Activated B cell treated with CpG ODN at 0.5 μM for 24 hours (primary cell): Measurements from ENCODE around the gene PIGW. TPM values are rescaled to one million over a fixed set of nuclear protein-coding genes. Genes with fewer than 3 reads are reported as not detected.

Experiments used
- ATAC-seq: fragments of 200-7000 bp; cut with Tn5 transposase; one replicate; pipeline ENCODE4 v1.10.0; 2021; ENCODE audit warnings: low read depth, mild to moderate bottlenecking, moderate library complexity
- CTCF ChIA-PET: fragments of 350-600 bp; sonication (Branson Sonifier 250); formaldehyde crosslinking; loops from one replicate; lab custom pipeline; 2021; ENCODE audit warnings: antibody characterized with exemption; lab: Charles Lee
- POLR2A ChIA-PET: fragments of 350-600 bp; sonication (Branson Sonifier 250); formaldehyde crosslinking; loops from one replicate; lab custom pipeline; 2021; ENCODE audit warnings: antibody characterized with exemption; lab: Charles Lee
- DNase-seq: peaks from one replicate; pipeline ENCODE4 v3.0.0; 2022
- H3K27ac Mint-ChIP-seq: one replicate; pipeline ENCODE4 v1.8.0; 2020; ENCODE audit warnings: mixed read lengths
- H3K27me3 Mint-ChIP-seq: one replicate; pipeline ENCODE4 v1.8.0; 2021; ENCODE audit warnings: mixed read lengths
- H3K36me3 Mint-ChIP-seq: one replicate; pipeline ENCODE4 v1.8.0; 2021; ENCODE audit warnings: low read depth, mixed read lengths
- H3K4me1 Mint-ChIP-seq: one replicate; pipeline ENCODE4 v1.8.0; 2021; ENCODE audit warnings: mixed read lengths
- H3K4me3 Mint-ChIP-seq: one replicate; pipeline ENCODE4 v1.8.0; 2020; ENCODE audit warnings: mild to moderate bottlenecking, mixed read lengths
- H3K9me3 Mint-ChIP-seq: one replicate; pipeline ENCODE4 v1.8.0; 2020; ENCODE audit warnings: mixed read lengths
- intact Hi-C: fragments of 100-400 bp; cut with micrococcal nuclease; formaldehyde crosslinking; loops from one replicate; pipeline ENCODE4 v1.15.1; 2024
- total RNA-seq: library from RNA; stranded (reverse); gene quantifications from 2 replicates; pipeline ENCODE4 v1.2.3, GENCODE V29; 2022
- TF ChIP-seq, protein P1 (sequence below): fragments of 200-600 bp; IDR thresholded peaks from one replicate; pipeline ENCODE4 v1.8.0; 2022; ENCODE audit warnings: antibody characterized with exemption, mild to moderate bottlenecking

Gene PIGW
- total RNA-seq, 1 donor from 2014 or later = 20.7 TPM

DNA sequence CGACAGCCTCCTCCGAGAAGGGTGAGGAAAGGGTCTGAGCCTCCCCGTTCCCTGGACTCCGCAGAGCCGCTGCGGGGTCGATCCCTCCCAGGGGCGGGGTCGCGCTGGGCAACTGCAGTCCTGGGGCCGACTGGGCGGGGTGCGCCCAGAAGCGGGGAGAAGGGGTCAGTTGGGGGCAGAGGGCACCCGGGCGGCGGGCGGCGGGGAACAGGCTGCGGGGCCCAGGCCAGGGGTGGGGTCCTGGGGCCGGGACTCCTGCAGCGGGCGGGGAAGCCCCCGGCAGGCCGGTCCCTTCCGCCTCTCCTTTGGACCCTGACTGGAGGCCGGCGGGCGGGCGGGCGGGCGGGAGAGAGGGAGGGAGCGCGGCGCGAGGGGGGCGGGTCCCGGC is 10.3 kb downstream of the PIGW start:
- ATAC-seq (peak; percentile 23), DNase-seq (no peak)
- ChIA-PET POLR2A (interaction anchor here (0.6 to 4.3 kb wide), 21 partner anchors 10 to 1064 kb away, joined by 3 to 153 read pairs (median 4); partner anchors contain the start of genes MRM1, MYO19, PIGW and SYNRG), CTCF (interaction anchor here (2.4 kb wide), 1 partner anchor 11 kb away, joined by 12 read pairs; the partner anchor contains the start of genes MYO19 and PIGW)
- H3K27ac Mint-ChIP-seq = peak overlapping the region; percentile 97
- TF ChIP-seq, protein P1, sequence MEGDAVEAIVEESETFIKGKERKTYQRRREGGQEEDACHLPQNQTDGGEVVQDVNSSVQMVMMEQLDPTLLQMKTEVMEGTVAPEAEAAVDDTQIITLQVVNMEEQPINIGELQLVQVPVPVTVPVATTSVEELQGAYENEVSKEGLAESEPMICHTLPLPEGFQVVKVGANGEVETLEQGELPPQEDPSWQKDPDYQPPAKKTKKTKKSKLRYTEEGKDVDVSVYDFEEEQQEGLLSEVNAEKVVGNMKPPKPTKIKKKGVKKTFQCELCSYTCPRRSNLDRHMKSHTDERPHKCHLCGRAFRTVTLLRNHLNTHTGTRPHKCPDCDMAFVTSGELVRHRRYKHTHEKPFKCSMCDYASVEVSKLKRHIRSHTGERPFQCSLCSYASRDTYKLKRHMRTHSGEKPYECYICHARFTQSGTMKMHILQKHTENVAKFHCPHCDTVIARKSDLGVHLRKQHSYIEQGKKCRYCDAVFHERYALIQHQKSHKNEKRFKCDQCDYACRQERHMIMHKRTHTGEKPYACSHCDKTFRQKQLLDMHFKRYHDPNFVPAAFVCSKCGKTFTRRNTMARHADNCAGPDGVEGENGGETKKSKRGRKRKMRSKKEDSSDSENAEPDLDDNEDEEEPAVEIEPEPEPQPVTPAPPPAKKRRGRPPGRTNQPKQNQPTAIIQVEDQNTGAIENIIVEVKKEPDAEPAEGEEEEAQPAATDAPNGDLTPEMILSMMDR = no peak
- H3K36me3 Mint-ChIP-seq = peaks cover 36% of the 10 kb centered on the region
- H3K27me3 Mint-ChIP-seq = no peaks in the 10 kb centered on the region
- H3K4me3 Mint-ChIP-seq = peak overlapping the region; percentile 99
- H3K9me3 Mint-ChIP-seq = no peaks in the 10 kb centered on the region
- H3K4me1 Mint-ChIP-seq = peaks cover 52% of the 10 kb centered on the region
- intact Hi-C loops = loop anchor here (1.0 to 10.0 kb wide), 7 partner anchors 46 to 960 kb away; partner anchors contain the start of genes AATF, AP2B1, DHRS11 and MRM1

DNA sequence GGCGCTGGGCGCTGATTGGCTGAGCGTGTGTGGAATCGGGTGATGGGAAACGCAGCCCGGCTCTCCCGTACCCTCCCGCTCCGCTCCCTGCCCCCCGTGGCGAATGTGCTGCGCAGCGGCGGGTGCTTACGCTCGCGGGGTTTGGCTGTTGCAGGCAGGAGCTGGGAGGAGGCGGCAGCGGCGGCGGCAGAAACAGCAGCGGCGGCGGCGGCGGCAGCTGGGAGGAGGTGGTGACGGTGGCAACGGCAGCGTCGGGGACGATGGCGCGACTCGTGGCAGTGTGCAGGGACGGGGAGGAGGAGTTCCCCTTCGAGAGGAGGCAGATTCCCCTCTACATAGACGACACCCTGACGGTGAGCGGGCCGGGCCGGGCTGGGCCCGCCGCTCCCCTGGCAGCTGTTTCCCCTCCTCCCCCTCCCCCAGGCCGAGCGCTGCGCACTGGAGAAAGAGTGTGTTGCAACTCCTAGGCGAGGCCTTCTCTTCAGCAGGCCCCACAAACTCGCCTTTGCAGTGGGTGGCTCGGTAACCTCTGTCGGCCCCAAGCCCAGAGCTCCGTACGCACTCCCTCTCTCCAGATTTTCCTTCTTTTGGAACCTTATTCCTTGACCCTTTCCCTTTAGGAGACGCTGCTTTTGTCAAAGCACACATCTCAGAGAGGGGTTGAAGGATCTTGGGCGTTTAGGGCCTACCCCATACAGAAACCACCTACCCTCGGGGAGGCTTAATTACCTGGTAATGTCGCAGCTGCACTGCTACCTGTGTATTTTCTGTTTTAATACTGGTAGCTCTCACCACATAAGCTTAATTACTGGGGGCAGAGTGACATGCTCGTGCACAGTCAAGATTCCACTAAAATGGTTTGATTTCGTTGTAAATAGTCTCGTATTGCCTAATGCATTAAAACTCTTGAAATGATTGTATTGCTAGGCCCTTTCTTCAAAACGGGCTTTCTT is 11.0 kb downstream of the PIGW start:
- ChIA-PET POLR2A (interaction anchor here (0.5 to 4.3 kb wide), 20 partner anchors 9 to 1063 kb away, joined by 3 to 153 read pairs (median 5); partner anchors contain the start of genes MRM1, MYO19, PIGW and SYNRG), CTCF (interaction anchor here (1.9 to 2.4 kb wide), 2 partner anchors 11 to 12 kb away, joined by 7 to 12 read pairs; partner anchors contain the start of genes MYO19 and PIGW)
- intact Hi-C loops = loop anchor here (1.0 to 10.0 kb wide), 7 partner anchors 45 to 961 kb away; partner anchors contain the start of genes AATF, AP2B1, DHRS11 and MRM1
- H3K9me3 Mint-ChIP-seq = no peaks in the 10 kb centered on the region
- peak overlapping the region; percentile 92 for H3K27ac Mint-ChIP-seq
- H3K36me3 Mint-ChIP-seq = peaks cover 36% of the 10 kb centered on the region
- ATAC-seq (peak; percentile 67), DNase-seq (peak; percentile 94)
- TF ChIP-seq, protein P1 = no peak
- no peaks in the 10 kb centered on the region for H3K27me3 Mint-ChIP-seq
- peak overlapping the region; percentile 92 for H3K4me3 Mint-ChIP-seq
- H3K4me1 Mint-ChIP-seq = peaks cover 59% of the 10 kb centered on the region

DNA sequence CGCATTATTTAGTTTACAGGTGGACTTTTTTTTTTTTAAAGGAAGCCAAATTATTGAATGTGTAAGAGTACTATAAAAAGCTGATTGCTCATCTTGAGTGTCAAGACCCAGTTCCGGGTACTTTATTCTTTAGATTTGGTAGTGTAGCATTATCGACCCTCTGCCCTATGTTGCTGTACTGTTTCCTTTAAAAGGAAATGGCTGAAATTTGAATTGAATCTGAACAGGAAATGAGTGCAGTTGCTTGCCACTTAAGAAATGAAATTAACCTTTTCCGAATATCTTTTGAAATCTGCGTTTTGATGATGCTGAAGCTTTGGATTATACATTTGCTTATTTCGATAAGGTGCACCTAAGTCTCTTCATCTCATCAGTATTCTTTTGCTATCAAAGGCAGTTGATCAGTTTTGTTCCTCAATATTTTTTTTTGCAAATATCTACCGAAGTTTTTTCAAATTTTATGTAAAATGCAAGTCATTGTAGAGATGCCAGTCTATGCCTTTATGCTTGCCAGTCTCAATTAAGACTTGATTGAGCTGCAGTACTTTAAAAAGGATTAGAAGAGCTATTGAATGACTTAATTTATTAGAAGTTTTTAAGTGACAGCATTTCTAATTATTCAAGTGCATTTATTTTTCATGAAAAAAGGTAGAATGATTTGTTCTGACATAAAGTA is 11.8 kb downstream of the PIGW start:
- ChIA-PET POLR2A (interaction anchor here (0.5 to 4.3 kb wide), 8 partner anchors 8 to 1062 kb away, joined by 3 to 153 read pairs (median 6); partner anchors contain the start of genes MRM1, MYO19, PIGW and SYNRG), CTCF (interaction anchor here (1.9 kb wide), 1 partner anchor 12 kb away, joined by 7 read pairs; the partner anchor contains the start of genes MYO19 and PIGW)
- Mint-ChIP-seq H3K27me3 (no peaks in the 10 kb centered on the region), H3K27ac (peak overlapping the region; percentile 92), H3K36me3 (peaks cover 38% of the 10 kb centered on the region), H3K4me1 (peaks cover 66% of the 10 kb centered on the region), H3K9me3 (no peaks in the 10 kb centered on the region), H3K4me3 (peak overlapping the region; percentile 92)
- TF ChIP-seq, protein P1 = no peak
- DNase-seq = no peak
- no peak for ATAC-seq
- intact Hi-C loops = loop anchor here (10.0 kb wide), 1 partner anchor 962 kb away; the partner anchor contains the start of gene AP2B1

DNA sequence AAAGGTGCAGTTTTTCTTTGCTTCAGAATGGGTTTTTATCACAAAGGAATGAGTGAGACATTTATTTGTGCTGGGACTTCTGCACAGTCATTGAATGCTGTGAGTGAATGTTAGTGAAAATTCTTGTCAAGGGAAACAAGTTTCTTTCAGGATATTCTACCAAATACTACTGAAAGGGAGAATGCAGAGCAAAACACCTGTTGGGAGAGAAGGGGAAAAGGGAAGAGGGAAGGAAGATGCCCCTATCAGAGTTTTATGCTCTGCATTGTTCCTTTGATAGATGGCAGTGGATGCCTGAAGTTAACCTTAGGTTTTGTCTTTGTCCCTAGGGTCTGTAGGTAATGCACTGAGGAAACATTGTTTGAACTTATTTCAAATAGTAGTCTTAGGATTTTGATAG is 13.0 kb downstream of the PIGW start:
- Mint-ChIP-seq H3K4me3 (no peak overlapping the region), H3K36me3 (peaks cover 41% of the 10 kb centered on the region), H3K9me3 (no peaks in the 10 kb centered on the region), H3K27me3 (no peaks in the 10 kb centered on the region), H3K4me1 (peaks cover 74% of the 10 kb centered on the region), H3K27ac (peak overlapping the region; percentile 57)
- ATAC-seq = no peak
- ChIA-PET CTCF (interaction anchor here (0.6 kb wide), 1 partner anchor 578 kb away, joined by 3 read pairs; no protein-coding TSS in a partner anchor), POLR2A (interaction anchor here (1.2 kb wide), 1 partner anchor 13 kb away, joined by 3 read pairs; the partner anchor contains the start of genes MYO19 and PIGW)
- intact Hi-C loops = loop anchor here (10.0 kb wide), 1 partner anchor 963 kb away; the partner anchor contains the start of gene AP2B1
- TF ChIP-seq, protein P1 = no peak
- DNase-seq = no peak
